Endothelial cell of umbilical vein (primary cell): Measurements from ENCODE around the gene CEP128. TPM values are rescaled to one million over a fixed set of nuclear protein-coding genes. Genes with fewer than 3 reads are reported as not detected.

Source experiments
- BruUV-seq: library from RNA; stranded (reverse); fragments of 400-500 nt; replicated peaks from 2 replicates; lab custom pipeline; 2021; lab: Mats Ljungman, UMichigan
- CTCF ChIA-PET: fragments of 300-600, 350-600 bp; sonication (Branson Sonifier 250); formaldehyde crosslinking; loops from one replicate; lab custom pipeline; 2021; ENCODE audit warnings: antibody characterized with exemption, inconsistent platforms; lab: Charles Lee
- POLR2A ChIA-PET: fragments of 300-600, 350-600 bp; sonication (Branson Sonifier 250); formaldehyde crosslinking; loops from one replicate; lab custom pipeline; 2021; ENCODE audit warnings: antibody characterized with exemption, inconsistent platforms; lab: Charles Lee
- DNase-seq: peaks from one replicate; pipeline ENCODE4 v3.0.0-alpha.2; 2011; ENCODE audit warnings: low read depth, low spot score
- FAIRE-seq: peaks from 2 replicates; lab custom pipeline; 2011; peaks lifted over from hg19 to GRCh38; lab: Jason Lieb, UNC
- H2AFZ ChIP-seq: 2 replicates; pipeline ENCODE4 v1.6.0; 2012; ENCODE audit warnings: low read depth, low read length, control low read depth, inconsistent platforms
- H3K27ac ChIP-seq: 2 replicates; pipeline ENCODE4 v1.5.1; 2011; ENCODE audit warnings: low read depth, mild to moderate bottlenecking, control low read depth, low read length, moderate library complexity; ENCODE audit not compliant: insufficient read depth
- H3K27me3 ChIP-seq, 2 experiments: 2 replicates each; pipeline versions ENCODE4 v1.6.0 to v1.6.1; 2011; ENCODE audit warnings: low read length in 2 of 2, mixed read lengths in 1 of 2; ENCODE audit not compliant: control insufficient read depth in 2 of 2, insufficient read depth in 2 of 2
- H3K36me3 ChIP-seq, 2 experiments: 2 replicates in 1 of 2; 3 replicates in 1 of 2; pipeline ENCODE4 v1.5.1; 2011; ENCODE audit warnings: low read length in 2 of 2, mild to moderate bottlenecking in 1 of 2, moderate library complexity in 1 of 2; ENCODE audit not compliant: control insufficient read depth in 2 of 2, insufficient read depth in 2 of 2; ENCODE audit errors: extremely low read depth in 1 of 2
- H3K4me1 ChIP-seq: 3 replicates; pipeline ENCODE4 v1.5.1; 2011; ENCODE audit warnings: mild to moderate bottlenecking, low read length; ENCODE audit not compliant: control insufficient read depth, insufficient read depth; ENCODE audit errors: extremely low read depth
- H3K4me2 ChIP-seq: 2 replicates; pipeline ENCODE4 v1.6.1; 2011; ENCODE audit warnings: low read length, control low read depth, mixed read lengths; ENCODE audit not compliant: insufficient read depth
- H3K4me3 ChIP-seq, 3 experiments: fragments of 200-600 bp in 1 of 3; sonication (generic), shearing (Covaris generic) in 1 of 3; replicated peaks in 1 of 3; 2 replicates each; pipeline ENCODE4 v1.5.1; 2011 to 2016; ENCODE audit warnings: control low read depth in 3 of 3, low read length in 3 of 3, mild to moderate bottlenecking in 2 of 3, inconsistent platforms in 1 of 3, low read depth in 1 of 3, moderate library complexity in 1 of 3; ENCODE audit not compliant: insufficient read depth in 1 of 3
- H3K79me2 ChIP-seq: 2 replicates; pipeline ENCODE4 v1.6.0; 2012; ENCODE audit warnings: low read length, inconsistent platforms; ENCODE audit not compliant: control insufficient read depth, insufficient read depth
- H3K9ac ChIP-seq: replicated peaks from 2 replicates; pipeline ENCODE3; 2011; ENCODE audit warnings: low read length, control low read depth; ENCODE audit not compliant: insufficient read depth; ENCODE audit errors: extremely low read depth
- H3K9me1 ChIP-seq: replicated peaks from 3 replicates; pipeline ENCODE4 v1.6.0; 2011; ENCODE audit warnings: mild to moderate bottlenecking, low read length; ENCODE audit not compliant: control insufficient read depth, insufficient read depth; ENCODE audit errors: extremely low read depth
- H3K9me3 ChIP-seq: replicated peaks from 2 replicates; pipeline ENCODE4 v1.5.1; 2012; ENCODE audit warnings: low read length, inconsistent platforms; ENCODE audit not compliant: control insufficient read depth, insufficient read depth
- H4K20me1 ChIP-seq: replicated peaks from 2 replicates; pipeline ENCODE3; 2011; ENCODE audit warnings: mild to moderate bottlenecking, low read length; ENCODE audit not compliant: control insufficient read depth, insufficient read depth; ENCODE audit errors: extremely low read depth
- CTCF ChIP-seq, 2 donors: IDR thresholded peaks; 1 replicate in 1 of 2; 2 replicates in 1 of 2; pipeline ENCODE4 v1.5.1; 2011; ENCODE audit warnings: low read length in 2 of 2, mild to moderate bottlenecking in 2 of 2, moderate library complexity in 2 of 2, control low read depth in 1 of 2, inconsistent platforms in 1 of 2, low read depth in 1 of 2; ENCODE audit not compliant: insufficient read depth in 1 of 2; ENCODE audit errors: extremely low read depth in 1 of 2
- EZH2 ChIP-seq: IDR thresholded peaks from 2 replicates; pipeline ENCODE4 v1.6.1; 2012; ENCODE audit warnings: borderline replicate concordance, low read depth, mild to moderate bottlenecking, moderate library complexity, low read length, inconsistent platforms; ENCODE audit not compliant: severe bottlenecking
- FOS ChIP-seq: IDR thresholded peaks from 2 replicates; pipeline ENCODE4 v1.6.1; 2011; ENCODE audit warnings: mild to moderate bottlenecking, low read length, moderate library complexity, borderline replicate concordance; ENCODE audit not compliant: insufficient read depth
- GATA2 ChIP-seq: IDR thresholded peaks from 2 replicates; pipeline ENCODE4 v1.7.0; 2011; ENCODE audit warnings: low read depth, mild to moderate bottlenecking, moderate library complexity, mixed read lengths, low read length; ENCODE audit not compliant: insufficient read length, insufficient read depth
- MAX ChIP-seq: IDR thresholded peaks from 2 replicates; pipeline ENCODE4 v1.6.1; 2011; ENCODE audit not compliant: insufficient read depth, insufficient read length
- MYC ChIP-seq: IDR thresholded peaks from one replicate; pipeline ENCODE4 v1.6.1; 2011; ENCODE audit warnings: mild to moderate bottlenecking, low read depth, low read length
- POLR2AphosphoS5 ChIP-seq: IDR thresholded peaks from 2 replicates; pipeline ENCODE4 v1.6.1; 2012; ENCODE audit warnings: low read depth, mild to moderate bottlenecking, control low read depth, low read length, moderate library complexity; ENCODE audit not compliant: insufficient read depth
- dilution Hi-C: fragments of 300-500 bp; cut with MboI; formaldehyde crosslinking; loops from one replicate; pipeline ENCODE4 v1.15.0; 2019; ENCODE audit warnings: low sequenced_read_pairs; ENCODE audit not compliant: extremely low pct_ligation_motif_present
- intact Hi-C: fragments of 100-400 bp; cut with micrococcal nuclease; formaldehyde crosslinking; loops from one replicate; pipeline ENCODE4 v1.10.0; 2022
- polyA plus RNA-seq, 4 experiments: library from polyadenylated mRNA; depleted of rRNA in 3 of 4; stranded (reverse) in 3 of 4; unstranded in 1 of 4; fragments of >200 nt; gene quantifications; 2 replicates each; pipeline versions ENCODE4 v1.2.1 to v1.2.3, GENCODE V29; 2011 to 2012; ENCODE audit warnings: missing spikeins in 1 of 4
- total RNA-seq: library from RNA; stranded (reverse); gene quantifications from 2 replicates; pipeline ENCODE4 v1.2.3, GENCODE V29; 2021

Gene CEP128
- total and polyA plus RNA-seq, 2 donors (not counting 3 experiments of a cell fraction or from before 2014, with no cell fraction given): 0.91 to 23.7 TPM

- Histone ChIP-seq H3K9me1 (no peaks in the 10 kb centered on the region), H3K27ac (no peak overlapping the region), H3K79me2 (no peaks in the 10 kb centered on the region), H3K9ac (no peak overlapping the region), H3K36me3 (no peaks in the 10 kb centered on the region), H3K4me3 (no peak overlapping the region), H3K27me3 (no peaks in the 10 kb centered on the region), H3K4me2 (no peak overlapping the region), H2AFZ (no peak overlapping the region), H3K4me1 (no peaks in the 10 kb centered on the region), H4K20me1 (no peaks in the 10 kb centered on the region), H3K9me3 (no peaks in the 10 kb centered on the region)
- FAIRE-seq (no peak), DNase-seq (no peak)
- intact Hi-C loops (no loop called here), dilution Hi-C loops (no loop called here)
- no peak for TF ChIP-seq EZH2
- no peak for TF ChIP-seq GATA2
- TF ChIP-seq MYC: no peak
- no peak for TF ChIP-seq POLR2AphosphoS5
- no peak for TF ChIP-seq FOS
- no peak for TF ChIP-seq CTCF (IDR thresholded peaks at IDR 0.05; ENCODE audit: extremely low read depth in 1 of 2, insufficient read depth in 1 of 2, low read depth in 1 of 2, low read length in 2 of 2)
- no peak for TF ChIP-seq MAX
- CTCF ChIA-PET: no interaction called here
- no TSS peak for BruUV-seq
- POLR2A ChIA-PET: no interaction called here
Observed at GRCh38 chr14:80519002-80519401, 422.5 kb downstream of the CEP128 start.
